OCI-LY7 (cell line): ENCODE data around the gene BCL2L13. TPM values are rescaled to one million over a fixed set of nuclear protein-coding genes. Genes with fewer than 3 reads are reported as not detected.

ENCODE experiments used
- BruUV-seq: library from RNA; stranded (reverse); fragments of 400-500 nt; replicated peaks from 2 replicates; lab custom pipeline; 2021; lab: Mats Ljungman, UMichigan
- CTCF ChIA-PET: fragments of 300-600 bp; sonication (Branson Sonifier 250); formaldehyde crosslinking; loops from one replicate; lab custom pipeline; 2022; ENCODE audit warnings: antibody characterized with exemption; ENCODE audit not compliant: unreplicated experiment; lab: Charles Lee
- POLR2A ChIA-PET: fragments of 300-600 bp; sonication (Branson Sonifier 250); formaldehyde crosslinking; loops from one replicate; lab custom pipeline; 2022; ENCODE audit warnings: antibody characterized with exemption; lab: Charles Lee
- DNase-seq: peaks from one replicate; pipeline ENCODE4 v3.0.0-alpha.2; 2015; ENCODE audit warnings: low spot score
- H2AFZ ChIP-seq: fragments of 200-600 bp; sonication (generic), shearing (Covaris generic); 2 replicates; pipeline ENCODE4 v1.6.1; 2014; ENCODE audit warnings: mild to moderate bottlenecking, antibody characterized with exemption, low read length, moderate library complexity
- H3K27ac ChIP-seq: fragments of 200-600 bp; sonication (generic); 2 replicates; pipeline ENCODE4 v1.5.1; 2014; ENCODE audit warnings: mixed run types, low read depth, mild to moderate bottlenecking, moderate library complexity, low read length, inconsistent platforms; ENCODE audit not compliant: poor library complexity, severe bottlenecking
- H3K36me3 ChIP-seq: fragments of 200-600 bp; sonication (generic); 2 replicates; pipeline ENCODE4 v1.6.1; 2014; ENCODE audit warnings: mild to moderate bottlenecking, antibody characterized with exemption, low read length, moderate library complexity, mixed read lengths; ENCODE audit not compliant: insufficient read depth
- H3K4me1 ChIP-seq: fragments of 200-600 bp; sonication (generic); 2 replicates; pipeline ENCODE4 v1.5.1; 2014; ENCODE audit warnings: mild to moderate bottlenecking, low read length; ENCODE audit not compliant: insufficient read depth, poor library complexity, severe bottlenecking
- H3K4me2 ChIP-seq: fragments of 200-600 bp; sonication (generic); 2 replicates; pipeline ENCODE4 v1.6.1; 2014; ENCODE audit warnings: mild to moderate bottlenecking, low read length
- H3K4me3 ChIP-seq: fragments of 200-600 bp; sonication (generic); 2 replicates; pipeline ENCODE4 v1.5.1; 2014; ENCODE audit warnings: mild to moderate bottlenecking, low read depth, low read length; ENCODE audit not compliant: poor library complexity, severe bottlenecking
- H3K79me2 ChIP-seq: fragments of 200-600 bp; sonication (generic); 2 replicates; pipeline ENCODE4 v1.6.1; 2016; ENCODE audit warnings: low read depth, mild to moderate bottlenecking, low read length, moderate library complexity, mixed read lengths; ENCODE audit not compliant: insufficient read depth
- H3K9me2 ChIP-seq: fragments of 200-600 bp; sonication (generic); 2 replicates; pipeline ENCODE4 v1.6.1; 2016; ENCODE audit warnings: mild to moderate bottlenecking, low read length, mixed read lengths; ENCODE audit not compliant: insufficient read depth
- H3K9me3 ChIP-seq: fragments of 200-600 bp; sonication (generic); 2 replicates; pipeline ENCODE4 v1.6.1; 2014; ENCODE audit warnings: mild to moderate bottlenecking, mixed run types, low read length, mixed read lengths
- H4K20me1 ChIP-seq: fragments of 200-600 bp; sonication (generic); 2 replicates; pipeline ENCODE4 v1.6.1; 2014; ENCODE audit warnings: mild to moderate bottlenecking, antibody characterized with exemption, low read length, moderate library complexity, mixed read lengths; ENCODE audit not compliant: insufficient read depth
- EZH2phosphoT487 ChIP-seq: fragments of 200-600 bp; sonication (generic); IDR thresholded peaks from 2 replicates; pipeline ENCODE4 v1.6.1; 2018; ENCODE audit warnings: low read depth, borderline replicate concordance, mild to moderate bottlenecking, mixed run types, antibody characterized with exemption, low read length, moderate library complexity, mixed read lengths
- intact Hi-C: fragments of 100-400 bp; cut with micrococcal nuclease; formaldehyde crosslinking; loops from one replicate; pipeline ENCODE4 v1.10.0; 2022; ENCODE audit not compliant: unreplicated experiment
- total RNA-seq, 2 experiments: library from RNA; depleted of rRNA in 1 of 2; stranded (reverse); fragments of >200 nt in 1 of 2; shearing (Covaris generic) in 1 of 2; gene quantifications; 2 replicates each; pipeline ENCODE4 v1.2.3, GENCODE V29; 2014 to 2022
- TF ChIP-seq, protein P1 (sequence below): fragments of 200-600 bp; sonication (generic); conservative IDR thresholded peaks from 2 replicates; pipeline ENCODE4 v1.5.1; 2014; ENCODE audit warnings: mild to moderate bottlenecking, antibody characterized with exemption, low read length, moderate library complexity, mixed read lengths

The BCL2L13 gene
- total RNA-seq, 2 experiments from 2014 or later, result 25.2 to 38.3 TPM

DNA sequence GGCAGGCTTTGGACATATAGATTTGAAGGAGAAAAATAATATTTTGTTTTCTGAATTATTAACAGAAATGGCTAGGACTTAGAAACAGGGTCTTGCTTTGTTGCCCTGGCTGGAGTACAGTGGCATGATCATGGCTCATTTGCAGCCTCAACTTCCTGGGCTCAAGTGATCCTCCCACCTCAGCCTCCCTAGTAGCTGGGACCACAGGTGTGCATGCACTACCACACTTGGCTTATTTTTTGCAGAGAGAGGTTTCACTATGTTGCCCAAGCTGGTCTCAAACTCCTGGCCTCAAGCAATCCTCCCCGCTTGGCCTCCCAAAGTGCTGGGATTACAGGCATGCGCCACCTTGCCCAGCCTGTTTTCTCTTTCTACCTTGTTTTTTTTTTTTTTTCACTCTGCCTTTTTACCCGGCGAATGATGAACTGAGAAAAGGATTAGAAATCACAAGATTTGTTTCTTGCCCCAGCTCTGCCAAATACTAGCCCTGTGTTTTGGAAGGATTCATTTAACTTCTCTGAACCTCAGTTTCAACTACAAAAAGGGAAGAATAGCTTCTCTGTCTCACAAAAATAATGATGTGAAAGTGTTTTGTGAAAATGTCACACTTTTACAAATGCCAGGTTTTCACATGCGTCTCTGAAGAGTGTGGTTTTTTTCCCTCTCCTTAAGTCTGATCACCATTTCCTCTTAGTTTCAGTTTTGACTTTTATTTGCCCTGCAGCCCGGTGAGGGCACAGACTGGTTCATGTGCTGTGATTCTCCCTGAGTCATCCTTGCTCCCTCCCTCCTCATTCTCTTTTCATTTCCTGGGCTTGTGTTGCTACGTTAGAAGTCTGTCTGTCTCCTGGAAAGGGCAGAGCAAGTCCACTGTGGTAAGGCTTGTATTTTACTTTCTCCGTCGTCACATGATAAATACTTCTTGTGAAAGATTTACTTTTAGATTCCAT is 67.7 kb downstream of the BCL2L13 start:
- Histone ChIP-seq H3K4me3 (peak overlapping the region; percentile 14), H3K9me2 (no peaks in the 10 kb centered on the region), H3K27ac (peak overlapping the region; percentile 64), H3K4me2 (peak overlapping the region; percentile 56), H3K79me2 (no peaks in the 10 kb centered on the region), H3K36me3 (peaks cover 53% of the 10 kb centered on the region), H4K20me1 (no peaks in the 10 kb centered on the region), H3K9me3 (no peaks in the 10 kb centered on the region), H2AFZ (no peak overlapping the region; the same call in 1 of the 2 replicates), H3K4me1 (peaks cover 17% of the 10 kb centered on the region)
- DNase-seq, result peak; percentile 55
- ChIA-PET CTCF (interaction anchor here (1.1 kb wide), 1 partner anchor 148 kb away, joined by 3 read pairs; no protein-coding TSS in a partner anchor), POLR2A (interaction anchor here (0.6 to 1.0 kb wide), 3 partner anchors 144 to 444 kb away, joined by 3 to 4 read pairs (median 4); partner anchors contain the start of gene USP18)
- TF ChIP-seq, protein P1, sequence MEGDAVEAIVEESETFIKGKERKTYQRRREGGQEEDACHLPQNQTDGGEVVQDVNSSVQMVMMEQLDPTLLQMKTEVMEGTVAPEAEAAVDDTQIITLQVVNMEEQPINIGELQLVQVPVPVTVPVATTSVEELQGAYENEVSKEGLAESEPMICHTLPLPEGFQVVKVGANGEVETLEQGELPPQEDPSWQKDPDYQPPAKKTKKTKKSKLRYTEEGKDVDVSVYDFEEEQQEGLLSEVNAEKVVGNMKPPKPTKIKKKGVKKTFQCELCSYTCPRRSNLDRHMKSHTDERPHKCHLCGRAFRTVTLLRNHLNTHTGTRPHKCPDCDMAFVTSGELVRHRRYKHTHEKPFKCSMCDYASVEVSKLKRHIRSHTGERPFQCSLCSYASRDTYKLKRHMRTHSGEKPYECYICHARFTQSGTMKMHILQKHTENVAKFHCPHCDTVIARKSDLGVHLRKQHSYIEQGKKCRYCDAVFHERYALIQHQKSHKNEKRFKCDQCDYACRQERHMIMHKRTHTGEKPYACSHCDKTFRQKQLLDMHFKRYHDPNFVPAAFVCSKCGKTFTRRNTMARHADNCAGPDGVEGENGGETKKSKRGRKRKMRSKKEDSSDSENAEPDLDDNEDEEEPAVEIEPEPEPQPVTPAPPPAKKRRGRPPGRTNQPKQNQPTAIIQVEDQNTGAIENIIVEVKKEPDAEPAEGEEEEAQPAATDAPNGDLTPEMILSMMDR, result no peak
- no peak for TF ChIP-seq EZH2phosphoT487
- BruUV-seq, result no TSS peak
- intact Hi-C loops, result no loop called here

DNA sequence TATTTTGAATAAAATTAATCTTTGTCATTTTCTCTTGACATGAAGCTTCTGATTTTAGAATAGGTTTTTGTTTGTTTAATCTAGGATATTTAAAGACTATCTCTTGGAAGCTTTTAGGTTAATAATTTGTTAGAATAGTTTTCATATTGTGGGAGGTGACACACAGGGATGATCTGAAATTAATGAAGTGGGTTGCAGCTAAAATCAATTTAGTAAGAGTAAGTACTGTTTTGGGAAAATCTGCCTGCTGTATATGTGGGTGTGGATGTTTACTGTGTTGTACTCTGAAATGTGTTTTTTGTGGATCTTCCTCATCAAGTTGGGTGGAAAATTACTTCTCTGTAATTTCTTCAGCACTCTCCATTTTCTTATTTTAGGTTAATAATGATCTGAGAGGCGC is 68.4 kb downstream of the BCL2L13 start:
- TF ChIP-seq EZH2phosphoT487, result no peak
- TF ChIP-seq, protein P1, result no peak
- intact Hi-C loops, result no loop called here
- H3K9me2 ChIP-seq, result no peaks in the 10 kb centered on the region
- ChIA-PET POLR2A (interaction anchor here (0.5 to 0.6 kb wide), 3 partner anchors 14 to 443 kb away, joined by 3 to 5 read pairs (median 4); partner anchors contain the start of gene USP18), CTCF (interaction anchor here (1.1 kb wide), 1 partner anchor 148 kb away, joined by 3 read pairs; no protein-coding TSS in a partner anchor)
- H2AFZ ChIP-seq, result no peak overlapping the region
- peak overlapping the region; percentile 64 for H3K27ac ChIP-seq
- H3K9me3 ChIP-seq, result no peaks in the 10 kb centered on the region
- H3K4me1 ChIP-seq, result peaks cover 17% of the 10 kb centered on the region
- no TSS peak for BruUV-seq
- no peaks in the 10 kb centered on the region for H3K79me2 ChIP-seq
- H3K36me3 ChIP-seq, result peaks cover 53% of the 10 kb centered on the region
- peak overlapping the region; percentile 56; the same call in 1 of the 2 replicates for H3K4me2 ChIP-seq
- no peak for DNase-seq
- H3K4me3 ChIP-seq, result no peak overlapping the region
- H4K20me1 ChIP-seq, result no peaks in the 10 kb centered on the region
